Measurements from ENCODE around the gene COQ10A.

GRCh38 chr12:56231184-56231582 is 35.6 kb upstream of the COQ10A start:
- TF ChIP-seq POLR2A (IDR thresholded peaks at IDR 0.05) (no peak), CTCF (IDR thresholded peaks at IDR 0.05) (no peak)

Data from right lobe of liver (tissue), 4 donors.